ENCODE results near the gene MYO9B.
A peak's percentile ranks its signal among the peaks of the same experiment; 100 is the strongest.

MYO9B gene

DNA sequence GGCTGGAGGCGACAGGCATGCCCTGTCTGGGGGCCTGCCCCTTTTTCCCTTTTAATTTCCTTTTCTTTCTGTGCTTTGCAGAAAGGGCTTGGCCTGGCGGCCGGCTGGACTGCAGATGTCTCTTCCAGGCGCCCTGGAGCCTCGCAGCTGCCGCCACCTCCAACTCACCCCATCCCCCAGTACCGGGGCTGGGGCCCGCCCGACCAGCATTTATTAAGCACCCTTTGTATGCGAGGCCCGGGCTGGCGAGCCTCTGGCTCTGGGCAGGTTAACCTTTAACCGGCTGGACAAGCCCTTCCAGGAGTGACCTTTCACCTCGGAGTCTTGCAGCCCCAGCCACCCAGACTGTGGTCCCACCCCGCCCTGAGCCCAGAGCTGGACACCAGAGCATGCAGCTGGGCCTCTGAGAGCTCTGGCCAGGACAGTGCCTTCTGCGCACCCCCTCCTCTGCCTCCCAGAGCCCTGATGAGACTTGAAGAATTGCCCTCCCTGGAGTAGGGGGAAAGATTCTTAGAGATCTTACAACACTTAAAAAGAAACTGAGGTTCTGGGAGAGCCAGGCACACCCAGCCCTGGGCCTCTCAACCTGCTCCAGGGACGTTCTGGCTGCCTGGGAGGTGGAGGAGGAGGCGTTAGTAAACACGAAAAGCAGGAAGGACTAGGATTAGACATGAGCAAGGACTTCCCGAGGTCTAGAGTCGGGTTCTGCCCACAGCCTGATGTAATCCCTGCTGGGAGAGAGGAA is 171.3 kb downstream of the MYO9B start:
- no peak for DNase-seq

DNA sequence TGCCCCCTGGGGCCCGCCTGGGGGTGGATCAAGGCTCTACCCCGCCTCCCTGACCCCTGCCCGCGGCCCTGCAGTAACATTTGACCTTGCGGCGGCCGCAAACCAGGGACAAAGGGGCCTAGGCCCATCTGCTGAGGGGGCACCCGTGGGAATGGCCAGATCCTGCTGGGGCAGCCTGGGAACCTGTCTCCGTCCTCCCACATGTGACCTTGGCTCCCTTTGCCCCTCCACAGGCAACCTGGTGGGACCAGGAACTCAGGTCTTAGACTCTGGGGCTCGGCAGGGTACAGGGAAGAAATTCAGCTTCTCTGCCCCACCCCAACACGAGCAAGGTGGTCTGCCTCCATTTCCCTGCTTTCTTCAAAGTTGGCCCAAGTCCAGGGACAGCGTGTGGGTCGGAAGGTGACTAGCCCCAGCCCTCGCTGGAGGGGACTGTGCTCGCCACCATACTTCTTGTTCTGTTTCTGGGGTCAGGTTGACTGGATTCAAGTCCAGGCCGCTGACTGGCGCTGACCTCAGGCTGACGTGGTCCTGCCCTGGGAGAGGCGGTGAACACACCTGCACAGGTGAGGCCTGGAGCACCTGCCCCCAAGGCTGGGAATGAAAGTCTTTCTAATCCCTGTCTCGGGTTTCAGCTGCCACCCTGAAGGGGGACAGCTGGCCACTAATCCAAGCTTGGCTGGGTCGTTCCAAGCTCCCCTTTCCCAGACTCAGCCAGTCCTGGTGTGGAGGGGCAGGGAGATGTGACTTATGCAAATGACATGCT is 172.6 kb downstream of the MYO9B start:
- no peak for DNase-seq

DNA sequence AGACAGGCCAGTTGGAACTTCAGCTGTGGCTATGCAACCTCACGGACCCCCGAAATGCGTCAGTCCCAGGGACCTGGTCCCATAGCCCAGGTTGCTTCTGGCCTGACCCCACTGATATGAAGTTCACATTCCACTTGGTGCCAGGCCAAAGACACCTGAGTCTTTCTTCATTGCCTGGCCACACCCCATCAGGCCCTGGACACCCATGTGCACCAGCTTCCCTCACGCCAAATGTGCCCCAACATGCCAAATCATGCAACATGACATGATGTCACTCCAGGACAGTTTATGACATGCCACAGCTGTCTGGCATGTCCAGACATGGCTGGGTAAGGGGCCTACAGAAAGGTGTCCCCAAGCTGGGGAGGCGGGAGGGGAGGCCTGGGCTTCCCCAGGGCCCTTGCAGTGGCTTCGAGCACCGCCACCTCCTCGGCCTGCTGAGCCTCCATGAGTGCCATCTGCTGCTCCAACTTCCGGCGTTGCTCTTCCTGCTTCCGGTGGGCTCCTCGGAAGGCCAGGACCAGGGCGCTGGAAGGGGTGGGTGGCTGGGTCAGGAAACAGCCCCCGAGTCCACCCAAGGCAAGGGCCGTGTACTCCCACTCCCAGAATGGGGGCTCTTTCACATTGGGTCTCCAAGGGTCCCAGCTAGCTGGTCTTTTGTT is 174.4 kb downstream of the MYO9B start:
- no peak for DNase-seq

DNA sequence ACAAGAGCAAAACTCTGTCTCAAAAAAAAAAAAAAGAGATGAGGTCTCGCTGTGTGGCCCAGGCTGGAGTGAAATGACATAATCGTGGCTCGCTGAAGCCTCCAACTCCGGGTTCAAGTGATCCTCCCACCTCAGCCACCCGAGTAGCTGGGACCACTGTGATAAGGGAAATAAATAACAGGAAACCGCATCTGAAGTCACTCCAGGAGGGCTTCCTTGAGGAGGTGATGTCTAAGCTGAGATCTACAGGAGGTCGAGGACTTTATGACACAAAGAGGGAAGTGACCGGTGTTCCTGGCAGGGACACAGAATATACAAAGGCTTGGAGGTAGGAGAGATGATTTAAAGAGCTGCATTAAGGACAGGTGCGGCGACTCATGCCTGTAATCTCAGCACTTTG is 179.1 kb downstream of the MYO9B start:
- DNase-seq: no peak

DNA sequence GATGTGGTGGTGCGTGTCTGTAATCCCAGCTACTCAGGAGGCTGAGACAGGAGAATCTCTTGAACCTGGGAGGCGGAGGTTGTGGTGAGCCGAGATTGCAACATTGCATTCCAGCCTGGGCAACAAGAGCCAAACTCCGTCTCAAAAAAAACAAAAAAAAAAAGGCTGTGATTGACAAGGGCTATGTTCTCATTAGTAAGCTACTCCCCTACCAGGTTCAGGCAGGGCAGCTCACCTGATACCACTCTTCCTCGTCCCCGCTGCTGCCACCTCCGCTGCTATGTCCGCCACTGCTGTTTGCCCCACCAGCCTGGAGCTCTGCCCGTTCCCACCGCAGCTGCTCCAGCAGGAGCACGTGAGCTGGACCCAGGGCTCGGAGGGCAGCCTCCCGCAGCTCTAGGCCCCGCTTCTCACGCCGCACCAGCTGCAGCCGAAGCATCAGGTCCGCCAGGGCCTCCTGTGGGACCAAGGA is 179.6 kb downstream of the MYO9B start:
- DNase-seq: no peak

DNA sequence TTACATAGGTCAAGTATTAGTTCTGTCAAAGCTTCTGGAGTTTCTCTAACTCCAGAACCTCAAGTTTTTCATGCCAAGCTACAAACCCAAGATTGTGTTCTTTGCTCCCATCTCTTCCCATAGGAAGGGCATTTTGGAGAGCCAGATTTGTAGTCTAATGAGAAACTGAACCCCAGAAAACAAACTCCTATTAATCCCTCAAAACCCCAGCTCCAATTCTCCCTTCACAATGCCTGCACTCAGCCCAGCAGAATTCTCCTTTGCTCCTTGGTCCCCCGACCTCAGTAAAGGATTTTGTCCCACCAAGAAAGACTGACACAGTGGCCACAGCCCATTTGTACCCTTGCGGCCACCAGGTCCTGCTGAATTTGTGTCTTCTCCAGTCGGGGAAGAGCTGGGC is 180.6 kb downstream of the MYO9B start:
- no peak for DNase-seq

DNA sequence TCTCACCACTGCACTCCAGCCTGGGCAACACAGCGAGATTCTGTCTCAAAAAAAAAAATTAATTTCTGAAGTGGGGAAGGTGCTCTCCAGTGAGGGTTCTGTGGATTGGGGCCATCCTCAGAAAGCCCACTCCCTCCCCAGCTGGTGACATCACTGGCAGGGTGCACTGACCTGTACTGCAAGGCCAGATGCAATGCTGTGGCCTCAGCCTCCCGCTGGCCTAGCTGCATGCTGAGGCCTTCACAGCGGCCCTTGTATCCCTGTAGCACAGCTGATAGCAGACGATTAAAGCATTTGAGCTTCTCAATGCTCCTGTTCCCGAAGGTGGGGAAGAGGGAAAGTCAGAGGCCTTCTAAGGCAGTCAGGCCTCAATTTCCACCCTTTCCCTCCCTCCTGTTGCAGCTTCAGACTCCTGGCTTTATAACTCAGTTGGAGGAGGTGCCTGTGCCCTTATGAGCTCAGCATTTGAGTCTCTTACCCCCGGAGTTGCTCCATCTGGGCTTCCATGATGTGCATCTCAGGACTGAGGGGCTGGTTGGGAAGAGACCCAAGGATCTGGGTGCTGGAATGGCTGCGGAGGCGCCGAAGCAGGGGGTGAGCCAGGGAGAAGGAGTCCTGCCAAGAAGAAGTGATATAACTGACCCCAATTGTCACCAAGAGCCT is 183.7 kb downstream of the MYO9B start:
- DNase-seq: no peak

DNA sequence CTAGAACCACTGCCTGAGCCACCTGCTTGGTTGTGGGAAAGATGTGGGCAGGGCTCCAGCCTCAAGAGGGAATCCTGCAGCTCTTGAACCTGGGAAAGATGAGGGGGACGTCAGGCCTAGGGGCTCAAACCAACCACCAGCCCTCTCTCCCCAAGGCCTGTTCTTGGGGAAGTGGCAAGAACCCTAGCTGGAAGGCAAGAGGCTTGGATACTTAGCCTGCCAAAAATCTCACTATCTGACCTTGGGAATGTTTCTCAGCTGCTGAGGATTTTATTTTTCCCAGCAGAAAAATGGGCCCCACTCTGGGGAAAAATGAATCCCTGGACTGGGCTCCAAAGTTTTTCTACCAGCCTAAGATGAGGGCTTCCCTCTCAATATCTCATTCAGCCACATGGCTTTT is 184.4 kb downstream of the MYO9B start:
- no peak for DNase-seq

DNA sequence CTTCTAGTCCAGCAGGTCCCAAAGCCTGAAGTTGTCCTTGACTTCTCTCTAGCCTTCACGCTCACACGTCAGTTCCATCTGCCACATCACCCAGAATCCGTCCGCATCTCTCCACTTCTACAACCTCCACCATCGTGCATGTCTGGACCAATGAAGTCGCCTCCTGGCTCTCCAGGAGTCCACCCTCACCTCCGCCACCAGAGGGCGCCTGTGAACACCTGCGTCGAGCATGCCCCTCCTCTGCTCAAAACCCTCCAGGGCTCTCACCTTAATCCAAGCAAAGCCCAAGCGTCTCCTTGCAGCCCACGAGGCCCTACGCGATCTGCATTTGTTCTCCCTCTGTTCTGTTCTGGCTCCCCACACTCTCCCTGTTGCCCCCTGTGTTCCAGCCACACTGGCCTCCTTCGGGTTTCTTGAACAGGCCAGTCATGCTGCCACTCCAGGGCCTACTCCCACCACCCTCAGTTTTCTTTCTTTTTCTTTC is 185.3 kb downstream of the MYO9B start:
- DNase-seq: peak; percentile 8

DNA sequence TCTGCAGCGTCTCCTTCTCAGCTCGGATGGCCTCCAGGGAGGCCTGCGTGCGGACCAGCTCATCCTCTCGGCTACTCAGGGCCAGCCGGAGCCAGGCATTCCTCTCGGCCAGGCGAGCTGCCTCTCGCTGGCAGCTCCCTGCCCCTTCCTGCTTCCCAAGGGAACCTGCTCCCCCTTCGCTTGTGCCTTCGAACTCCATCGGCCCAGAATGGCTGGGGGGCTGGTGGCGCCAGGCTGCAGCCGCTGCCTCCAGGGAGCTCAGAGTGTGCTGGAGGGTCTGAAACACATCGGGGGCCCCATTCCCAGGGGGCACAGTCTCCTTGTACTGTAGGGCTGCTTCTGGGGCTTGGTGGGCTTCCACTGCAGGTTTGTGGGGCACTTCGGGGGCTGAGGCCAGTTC is 187.0 kb downstream of the MYO9B start:
- DNase-seq: no peak

Data from NCI-H2081 treated with DMSO at 0.1 percent for 48 hours (cell line).